Esophagus mucosa (tissue), 1 donor: ENCODE results near the gene CPD. TPM values are rescaled to one million over a fixed set of nuclear protein-coding genes. Genes with fewer than 3 reads are reported as not detected.

ENCODE experiments used
- ATAC-seq: fragments of 200-7000 bp; cut with Tn5 transposase; one replicate; pipeline ENCODE4 v1.9.1; 2020
- total RNA-seq: library from RNA; stranded (reverse); gene quantifications from one replicate; pipeline ENCODE4 v1.2.4, GENCODE V29; 2023
- donor health status: DM: yes; HTN: yes; CAD: no.

Gene CPD
- total RNA-seq, 1 donor from 2014 or later, result 41.7 TPM

GRCh38 chr17:30513346-30513745 is 134.6 kb downstream of the CPD start:
- no peak for ATAC-seq

GRCh38 chr17:30514895-30515596 is 136.3 kb downstream of the CPD start:
- ATAC-seq, result no peak

GRCh38 chr17:30517786-30518185 is 139.1 kb downstream of the CPD start:
- no peak for ATAC-seq

GRCh38 chr17:30519166-30519565 is 140.4 kb downstream of the CPD start:
- ATAC-seq, result no peak

Other genes starting within 250 kb of the CPD start
- 1.5 TPM for gene SLC6A4, start 143.2 kb upstream of the CPD start, total RNA-seq
- gene BLMH, start 87.0 kb upstream of the CPD start, total RNA-seq, result 25.4 TPM
- gene TMIGD1, start 44.9 kb upstream of the CPD start, total RNA-seq, result not detected
- 31.4 TPM for gene GOSR1, start 98.5 kb downstream of the CPD start, total RNA-seq